Islet of Langerhans (tissue), 1 donor: Measurements from ENCODE around the gene NR1H4.
"Not testable (repeated sequence)": the region's sequence is repeated elsewhere in the genome, so short reads cannot be mapped to it uniquely, and the experiment has no call there.

Source experiments
- FAIRE-seq: peaks from one replicate; lab custom pipeline; 2011; peaks lifted over from hg19 to GRCh38; lab: Jason Lieb, UNC

NR1H4 gene

GRCh38 chr12:100473716-100474150, at the start of gene NR1H4:
Gene NR1H4 (plus strand): TSS chr12:100473866. CDS start chr12:100493324, 19,458 bp downstream.
- FAIRE-seq = no peak

GRCh38 chr12:100426145-100426544, 47.5 kb upstream of the NR1H4 start:
- no peak for FAIRE-seq

- no peak for FAIRE-seq
Measured at GRCh38 chr12:100427078-100427477, 46.6 kb upstream of the NR1H4 start.

- FAIRE-seq = not testable (repeated sequence)
Measured at GRCh38 chr12:100430251-100430650, 43.4 kb upstream of the NR1H4 start.

DNA sequence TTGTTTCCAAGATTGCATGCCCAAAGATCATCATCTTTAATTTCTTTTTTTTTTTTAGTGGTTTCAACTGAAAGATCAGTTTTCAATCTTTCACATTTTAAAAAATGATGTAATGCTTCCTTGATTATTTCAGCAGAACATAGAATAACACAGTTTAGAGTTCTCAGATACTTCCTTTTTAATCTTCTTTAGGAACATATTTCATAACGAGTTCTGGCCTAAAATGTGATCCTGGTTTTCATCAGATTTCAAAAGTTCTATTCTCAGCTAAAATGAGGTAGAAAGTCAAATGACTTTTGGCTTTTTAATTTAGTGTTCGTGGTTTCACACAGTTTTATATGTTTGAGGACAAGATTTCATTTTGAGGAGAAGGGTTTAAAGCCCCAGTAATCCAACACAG, 40.0 kb upstream of the NR1H4 start:
- FAIRE-seq = no peak

DNA sequence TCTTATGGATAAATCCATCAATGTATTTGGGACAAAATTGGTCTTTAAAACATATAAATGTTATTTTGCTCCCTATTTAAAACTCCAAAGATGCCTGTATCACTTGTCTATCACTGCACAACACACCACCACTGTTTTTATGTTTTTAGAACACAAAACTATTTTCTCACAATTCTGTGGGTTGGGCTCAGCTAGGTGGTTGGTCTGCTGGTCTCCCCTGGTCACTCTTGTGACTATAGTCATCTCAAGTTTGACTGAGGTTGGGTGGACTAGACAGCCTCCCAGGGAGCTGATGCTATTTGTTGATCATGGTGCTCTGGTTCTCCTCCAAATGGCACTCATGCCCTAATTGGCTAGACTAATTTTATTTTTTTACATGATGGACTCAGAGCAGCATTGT, 39.5 kb upstream of the NR1H4 start:
- no peak for FAIRE-seq

GRCh38 chr12:100435957-100436356, 37.7 kb upstream of the NR1H4 start:
- FAIRE-seq = no peak

- FAIRE-seq = no peak
Measured at GRCh38 chr12:100437038-100437841, 36.4 kb upstream of the NR1H4 start.

DNA sequence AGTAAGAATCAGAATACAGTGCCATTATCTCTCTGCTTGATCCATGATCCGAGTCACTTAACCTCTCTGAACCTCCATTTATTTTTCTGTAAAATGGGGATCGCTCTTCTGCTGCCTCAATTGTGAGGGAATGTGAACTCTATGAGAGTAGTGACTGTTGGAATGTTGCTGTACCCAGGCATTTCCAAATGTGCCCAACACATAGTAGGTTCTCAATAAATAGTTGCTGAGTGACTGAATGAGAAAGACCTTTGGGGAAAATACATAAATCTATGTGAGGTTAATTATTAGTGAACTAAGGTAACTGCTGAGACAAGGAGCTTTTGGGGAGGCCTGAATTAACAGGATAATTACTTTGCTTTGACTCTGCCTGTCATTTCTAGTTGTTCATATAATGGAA, 33.9 kb upstream of the NR1H4 start:
- no peak for FAIRE-seq

- FAIRE-seq = no peak
Measured at GRCh38 chr12:100442403-100442802, 31.3 kb upstream of the NR1H4 start.

- no peak for FAIRE-seq
Measured at GRCh38 chr12:100443434-100443833, 30.2 kb upstream of the NR1H4 start.

DNA sequence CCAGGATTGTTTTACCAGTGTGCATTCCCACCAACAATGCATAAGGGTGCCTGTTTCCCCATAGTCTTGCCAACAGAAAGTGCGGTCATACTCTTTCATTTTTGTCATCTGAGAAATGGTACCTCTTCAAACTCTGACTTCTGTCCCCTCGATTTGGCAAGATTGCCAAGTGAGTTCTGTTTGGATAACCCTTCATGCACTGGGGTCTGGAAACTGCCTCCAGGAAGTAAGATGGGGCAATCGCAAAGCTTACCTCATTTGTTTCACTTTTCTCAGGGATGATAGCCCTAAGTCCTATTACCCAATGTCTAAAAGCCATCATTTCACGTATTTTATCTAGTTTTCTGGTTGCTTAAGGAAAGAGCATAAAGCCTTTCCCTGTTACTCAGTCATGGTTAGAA, 28.6 kb upstream of the NR1H4 start:
- FAIRE-seq = no peak

- FAIRE-seq = no peak
Measured at GRCh38 chr12:100447381-100447780, 26.3 kb upstream of the NR1H4 start.

DNA sequence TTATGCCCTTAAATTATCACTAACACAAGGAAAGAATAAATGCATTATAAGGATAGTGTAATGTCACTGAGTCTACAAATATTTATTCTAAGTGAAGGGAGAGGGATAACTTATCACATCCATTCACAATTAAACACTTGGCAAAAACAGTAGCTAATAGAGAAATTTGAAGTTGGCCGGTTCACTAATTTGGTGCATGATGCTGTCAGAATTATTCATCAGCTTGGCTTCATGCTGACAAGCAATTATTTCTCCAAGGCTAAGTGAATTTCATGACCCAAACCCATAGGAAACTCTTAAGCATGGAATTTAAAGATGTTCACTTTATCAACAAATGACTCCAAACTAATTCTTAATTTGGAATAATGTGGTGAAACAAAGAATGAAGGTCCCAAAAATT, 25.0 kb upstream of the NR1H4 start:
- no peak for FAIRE-seq

DNA sequence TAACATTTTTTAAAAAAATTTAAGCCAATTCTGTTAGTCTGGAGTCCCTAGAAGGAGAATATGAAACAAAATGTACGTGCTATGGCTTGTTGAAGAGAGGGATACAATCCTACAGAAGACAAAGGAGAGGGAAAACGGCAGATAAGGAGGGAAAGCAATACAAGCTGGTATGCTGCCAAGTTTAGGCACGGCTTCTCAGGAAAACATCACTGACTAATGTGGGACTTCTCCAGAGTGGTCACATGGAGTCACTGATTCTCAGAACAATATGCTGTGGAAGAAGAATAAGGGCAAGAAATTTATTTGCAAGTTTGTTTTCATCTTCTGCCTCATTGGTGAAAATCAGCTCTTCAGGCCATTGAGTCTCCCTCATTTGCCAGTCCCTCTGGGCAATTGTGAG, 22.9 kb upstream of the NR1H4 start:
- FAIRE-seq = no peak

GRCh38 chr12:100453951-100454350, 19.7 kb upstream of the NR1H4 start:
- FAIRE-seq = no peak

DNA sequence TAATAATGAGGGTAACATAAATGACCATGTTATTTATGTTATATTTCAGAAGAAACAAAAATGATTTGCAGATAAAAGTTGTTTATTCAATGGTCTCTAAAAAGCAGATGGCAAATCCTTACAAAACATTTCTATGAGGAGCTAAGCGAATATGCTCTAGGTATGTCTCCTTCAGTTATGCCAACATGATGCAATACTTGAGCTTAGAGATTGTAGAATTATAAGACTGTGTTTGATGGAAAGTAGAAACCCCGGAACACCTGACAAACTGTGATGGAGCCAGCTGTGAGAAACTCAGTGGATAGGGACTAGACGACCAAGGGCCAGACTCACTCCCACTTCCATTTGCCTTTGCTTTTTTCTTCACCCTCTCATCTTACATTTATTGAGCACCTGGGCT, 17.8 kb upstream of the NR1H4 start:
- no peak for FAIRE-seq

GRCh38 chr12:100458191-100458590, 15.5 kb upstream of the NR1H4 start:
- FAIRE-seq = no peak

GRCh38 chr12:100460702-100461101, 13.0 kb upstream of the NR1H4 start:
- no peak for FAIRE-seq

DNA sequence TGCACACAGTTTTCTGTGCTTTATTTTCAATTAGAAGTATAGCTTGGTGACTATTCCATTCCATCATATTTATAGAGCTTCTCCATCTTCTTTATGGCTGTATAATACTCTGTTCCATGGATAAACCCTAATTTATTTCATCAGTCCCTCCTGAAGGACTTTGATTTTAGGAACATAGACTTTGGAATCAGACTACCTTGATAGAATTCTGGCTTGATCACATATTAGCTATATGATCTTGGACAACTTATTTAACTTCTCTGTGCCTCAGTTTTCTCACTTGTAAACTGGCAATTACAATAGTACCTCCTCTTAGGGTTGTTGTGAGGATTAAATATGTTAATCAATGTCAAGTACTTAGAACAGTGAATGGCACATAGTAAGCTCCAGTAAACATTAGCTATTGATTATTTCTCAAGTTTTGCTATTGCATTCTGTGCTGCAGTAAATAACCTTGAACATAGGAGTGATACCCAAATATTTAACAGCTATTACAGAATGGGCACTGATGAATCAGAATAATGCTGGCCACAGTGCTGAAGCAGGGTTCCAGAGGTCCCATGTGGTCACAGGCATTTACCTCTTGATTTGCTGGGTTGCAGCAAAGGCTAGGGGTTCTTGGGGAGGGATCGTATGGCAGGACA, 12.2 kb upstream of the NR1H4 start:
- FAIRE-seq = no peak

GRCh38 chr12:100463661-100464060, 10.0 kb upstream of the NR1H4 start:
- no peak for FAIRE-seq

- FAIRE-seq = no peak
Measured at GRCh38 chr12:100464529-100464928, 9.1 kb upstream of the NR1H4 start.

GRCh38 chr12:100468126-100468525, 5.5 kb upstream of the NR1H4 start:
- no peak for FAIRE-seq

GRCh38 chr12:100472325-100472724, 1.3 kb upstream of the NR1H4 start:
- no peak for FAIRE-seq
